ENCODE measurements around the gene DUSP8.
"Not testable (repeated sequence)": the region's sequence is repeated elsewhere in the genome, so short reads cannot be mapped to it uniquely, and the experiment has no call there.

The DUSP8 gene

GRCh38 chr11:1586699-1587098, 14.6 kb upstream of the DUSP8 start:
- ATAC-seq (no peak), DNase-seq (no peak)

DNA sequence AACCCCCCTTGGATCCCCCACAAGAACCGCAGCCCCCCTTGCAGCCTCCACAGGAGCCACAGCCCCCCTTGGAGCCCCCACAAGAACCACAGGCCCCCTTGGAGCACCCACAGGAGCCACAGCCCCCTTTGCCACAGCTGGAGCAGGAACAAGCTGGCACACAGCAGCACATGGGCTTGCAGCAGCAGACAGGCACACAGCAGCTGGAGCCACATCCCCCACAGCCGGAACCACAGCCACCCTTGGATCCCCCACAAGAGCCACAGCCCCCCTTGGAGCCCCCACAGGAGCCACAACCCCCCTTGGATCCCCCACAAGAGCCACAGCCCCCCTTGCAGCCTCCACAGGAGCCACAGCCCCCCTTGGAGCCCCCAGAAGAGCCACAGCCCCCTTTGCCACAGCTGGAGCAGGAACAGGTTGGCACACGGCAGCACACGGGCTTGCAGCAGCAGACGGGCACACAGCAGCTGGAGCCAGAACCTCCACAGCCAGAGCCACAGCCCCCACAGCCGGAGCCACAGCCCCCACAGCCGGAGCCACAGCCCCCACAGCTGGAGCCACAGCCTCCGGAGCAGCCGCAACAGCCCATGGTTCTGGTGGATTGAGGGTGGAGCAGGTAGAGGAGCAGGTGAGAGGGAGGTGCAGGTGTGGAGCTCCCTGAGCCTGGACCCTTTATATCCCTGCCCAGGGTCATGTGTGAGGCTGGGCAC, 12.7 kb upstream of the DUSP8 start, which contains the start of gene KRTAP5-1:
Gene KRTAP5-1 (minus strand): TSS at position 623 of the 710 bp plus-strand sequence. CDS start 34 bp downstream, at position 589.
- ATAC-seq, DNase-seq: not testable (repeated sequence)

DNA sequence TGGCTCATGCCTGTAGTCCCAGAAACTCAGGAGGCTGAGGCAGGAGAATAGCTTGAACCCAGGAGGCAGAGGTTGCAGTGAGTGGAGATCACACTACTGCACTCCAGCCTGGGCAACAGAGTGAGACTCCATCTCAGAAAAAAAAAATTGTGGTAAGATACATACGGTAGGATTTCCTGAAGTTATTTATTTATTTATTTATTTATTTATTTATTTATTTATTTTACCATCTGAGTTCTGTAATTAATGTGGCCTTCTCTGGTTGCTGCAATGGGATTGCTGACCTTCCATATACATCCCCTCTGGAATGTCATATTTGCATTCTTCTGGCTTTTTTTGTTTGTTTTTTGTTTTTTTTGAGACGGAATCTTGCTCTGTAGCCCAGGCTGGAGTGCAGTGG, 10.8 kb upstream of the DUSP8 start:
- not testable (repeated sequence) for DNase-seq, ATAC-seq

DNA sequence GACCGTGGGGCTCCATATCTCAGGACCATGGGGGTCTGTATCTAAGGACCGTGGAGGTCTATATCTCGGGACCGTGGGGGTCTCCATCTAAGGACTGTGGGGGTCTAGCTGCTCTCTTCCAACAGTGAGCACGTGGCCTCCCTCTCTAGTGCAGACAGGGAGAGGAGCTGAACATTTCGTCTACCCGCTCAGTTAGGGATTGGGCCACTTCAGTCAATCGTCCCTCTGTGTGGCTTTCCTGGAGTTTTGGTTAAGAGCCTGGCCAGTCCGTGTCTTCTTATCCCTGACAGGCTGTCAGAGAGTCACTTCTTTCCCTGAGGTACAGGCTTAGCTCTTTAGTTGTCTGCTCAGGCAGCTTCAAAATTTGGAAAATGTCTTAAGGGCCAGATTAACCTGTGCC, 9.9 kb upstream of the DUSP8 start:
- ATAC-seq (no peak), DNase-seq (no peak)

DNA sequence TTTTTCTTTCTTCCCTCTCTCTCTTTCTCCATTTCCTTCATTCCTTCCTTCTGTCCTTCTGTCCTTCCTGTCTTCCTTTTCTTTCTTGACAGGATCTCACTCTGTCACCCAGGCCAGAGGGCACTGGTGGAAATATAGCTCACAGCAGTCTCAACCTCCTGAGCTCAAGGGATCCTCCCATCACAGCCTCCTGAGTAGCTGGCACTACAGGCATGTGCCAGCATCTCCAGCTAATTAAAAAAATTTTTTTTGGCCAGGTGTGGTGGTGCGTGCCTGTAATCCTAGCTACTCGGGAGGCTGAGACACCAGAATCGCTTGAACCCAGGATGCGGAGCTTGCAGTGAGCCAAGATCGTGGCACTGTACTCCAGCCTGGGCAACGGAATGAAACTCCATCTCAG, 4.8 kb upstream of the DUSP8 start:
- ATAC-seq (no peak), DNase-seq (no peak)

- ATAC-seq, DNase-seq: not testable (repeated sequence)
These were observed 3.7 kb upstream of the DUSP8 start for GRCh38 chr11:1575756-1576155.

- no peak for DNase-seq
These were observed 2.8 kb upstream of the DUSP8 start for GRCh38 chr11:1574933-1575242.

GRCh38 chr11:1574238-1574932, 2.3 kb upstream of the DUSP8 start:
- DNase-seq: peak; percentile 70
- peak; percentile 63 for ATAC-seq

More at GRCh38 chr11:1574933-1575242, 2.8 kb upstream of the DUSP8 start:
- ATAC-seq: no peak

DNA sequence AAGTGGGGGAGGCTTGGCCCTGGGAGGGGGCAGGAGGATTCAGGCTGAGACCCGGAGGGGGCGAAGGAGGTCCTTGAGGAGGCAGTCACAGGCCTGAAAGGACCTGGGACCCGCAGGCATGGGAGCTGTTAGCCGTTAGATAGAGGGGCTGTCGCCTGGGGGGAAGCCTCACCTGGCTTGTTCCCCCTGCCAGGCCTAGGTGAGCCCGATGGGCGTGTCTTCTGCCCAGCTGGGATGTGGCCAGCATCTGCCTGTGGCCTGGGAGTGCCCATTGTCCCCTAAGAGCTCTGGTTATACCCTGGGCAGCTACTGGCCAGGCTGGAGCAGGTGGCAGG, 1.8 kb upstream of the DUSP8 start:
- DNase-seq (no peak), ATAC-seq (no peak)

GRCh38 chr11:1573077-1573902, 1.2 kb upstream of the DUSP8 start:
- ATAC-seq (no peak), DNase-seq (peak; percentile 37)

DNA sequence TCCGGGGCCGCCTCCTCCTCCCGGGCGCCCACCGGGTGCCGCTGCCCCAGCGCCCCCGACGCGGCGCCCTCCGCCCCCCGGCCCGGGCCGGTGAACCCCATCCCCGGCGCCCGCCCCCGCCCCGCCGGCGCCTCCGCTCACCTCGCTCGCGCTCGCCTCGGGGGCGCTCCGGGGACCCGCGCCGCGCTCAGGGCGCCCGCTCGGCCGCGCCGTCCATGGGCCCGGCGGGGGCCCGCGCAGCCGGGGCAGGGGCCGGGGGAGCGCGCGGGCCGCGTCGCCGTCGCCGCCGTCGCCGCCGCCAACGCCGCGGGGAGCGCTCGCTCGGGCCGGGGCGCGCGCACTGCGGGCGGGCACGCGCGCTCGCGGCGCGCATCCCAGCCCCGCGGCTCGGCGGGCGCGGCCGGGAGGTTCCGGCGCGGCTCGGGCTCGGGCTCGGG, 293 bp downstream of the DUSP8 start:
- DNase-seq: no peak
- no peak for ATAC-seq

GRCh38 chr11:1570896-1571759, 943 bp downstream of the DUSP8 start:
- ATAC-seq (no peak), DNase-seq (no peak)

- DNase-seq: no peak
- no peak for ATAC-seq
These were observed 1.6 kb downstream of the DUSP8 start for GRCh38 chr11:1570531-1570895.

DNA sequence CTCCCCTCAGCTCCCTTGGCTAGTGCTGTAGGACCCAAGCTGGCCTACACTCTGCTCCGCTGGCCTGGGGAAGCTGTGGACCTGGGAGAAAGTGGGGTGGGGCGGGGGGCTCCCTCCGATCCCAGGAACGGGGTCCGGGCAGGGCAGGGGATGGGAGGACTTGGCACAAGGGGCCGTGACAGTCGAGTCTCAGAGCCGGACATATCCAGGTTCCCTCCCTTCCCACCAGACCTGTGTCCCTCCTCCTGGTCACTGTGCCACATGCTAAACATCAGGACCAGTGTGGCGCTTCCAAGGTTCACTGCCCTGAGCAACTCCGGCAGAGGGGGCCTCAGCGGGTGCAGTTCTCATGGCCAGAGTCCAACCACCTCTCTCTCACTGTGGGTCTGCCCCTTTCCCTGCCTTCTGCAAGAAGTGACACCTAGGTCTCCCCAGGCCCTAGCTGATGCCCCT, 2.0 kb downstream of the DUSP8 start:
- DNase-seq (no peak), ATAC-seq (no peak)

DNA sequence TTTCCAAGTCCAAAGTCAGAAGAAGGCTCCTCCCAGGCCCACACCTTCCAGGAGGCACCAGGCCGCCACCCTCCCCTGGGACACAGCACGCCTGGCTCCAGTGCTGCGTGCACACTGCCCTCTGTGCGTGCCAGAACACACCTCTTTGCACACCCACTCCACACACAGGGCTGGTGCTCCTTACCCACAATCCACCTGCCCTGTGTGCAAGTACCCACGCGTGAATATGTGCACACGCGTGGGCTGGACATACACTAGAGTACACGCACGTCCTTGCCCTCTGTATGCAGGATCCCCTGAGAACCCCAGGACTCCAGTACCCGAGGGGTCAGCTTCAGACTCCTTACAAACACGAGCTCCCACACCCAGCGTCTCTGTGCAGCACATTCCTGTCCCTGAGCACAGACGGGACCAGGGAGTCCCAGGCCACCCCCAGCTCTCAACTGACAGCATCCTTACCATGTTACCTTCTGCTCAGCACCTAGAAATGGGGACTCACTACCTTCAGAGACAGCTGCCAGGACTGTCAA, 2.8 kb downstream of the DUSP8 start:
- DNase-seq (no peak), ATAC-seq (no peak)

GRCh38 chr11:1568441-1568911, 3.6 kb downstream of the DUSP8 start:
- ATAC-seq: no peak

GRCh38 chr11:1567721-1568100, 4.4 kb downstream of the DUSP8 start:
- DNase-seq (no peak), ATAC-seq (no peak)

More at GRCh38 chr11:1568441-1568911, 3.6 kb downstream of the DUSP8 start:
- DNase-seq: no peak

DNA sequence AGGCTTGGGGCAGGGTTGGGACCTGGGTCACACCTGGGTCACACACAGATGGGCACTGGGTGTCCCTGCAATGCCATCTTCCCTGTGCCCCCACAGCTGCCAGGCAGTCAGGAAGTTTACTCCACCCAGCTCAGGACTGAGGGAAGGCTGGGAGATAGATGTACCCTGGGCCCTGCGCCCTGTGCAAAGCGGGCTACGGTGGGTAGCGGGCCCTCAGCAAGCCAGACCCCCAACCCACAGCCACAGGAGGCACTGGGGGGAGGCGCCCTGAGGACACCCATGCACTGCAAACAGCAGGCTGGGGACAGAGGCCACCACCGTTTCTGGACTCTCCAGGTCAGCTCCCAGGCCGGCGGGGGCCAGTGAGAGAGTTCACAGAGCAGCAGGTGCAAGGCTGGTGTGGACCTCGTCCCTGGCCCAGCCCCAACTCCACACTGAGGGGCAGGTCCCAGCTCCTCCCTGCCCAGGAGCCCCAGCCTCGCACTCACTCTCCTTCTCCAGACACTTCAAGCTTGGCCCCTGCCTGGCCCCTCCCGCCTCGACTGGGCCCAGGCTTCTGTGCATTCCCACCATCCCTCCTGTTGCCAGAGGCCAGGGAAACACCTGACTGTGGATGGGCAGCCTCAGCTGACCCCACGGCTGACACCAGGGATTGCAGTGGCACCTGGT, 4.9 kb downstream of the DUSP8 start:
- no peak for ATAC-seq
- no peak for DNase-seq

- DNase-seq (no peak), ATAC-seq (no peak)
These were observed 5.6 kb downstream of the DUSP8 start for GRCh38 chr11:1566381-1567051.

DNA sequence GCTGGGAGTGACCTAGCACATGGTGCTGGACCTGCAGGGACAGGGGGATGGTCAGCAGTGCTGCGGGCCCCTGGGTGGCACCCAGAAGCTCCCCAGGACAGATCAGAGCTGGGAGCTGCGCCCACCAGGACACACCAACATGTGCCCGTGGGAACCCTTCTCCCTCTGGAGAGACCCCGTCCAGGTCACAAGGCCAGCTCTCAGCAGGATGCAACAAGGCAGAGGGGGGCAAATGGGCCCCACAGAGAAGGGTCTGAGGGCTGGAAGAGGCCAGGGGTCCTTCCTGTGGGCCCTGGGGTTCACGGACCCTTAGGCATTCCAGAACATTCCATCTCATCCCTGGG, 6.2 kb downstream of the DUSP8 start:
- no peak for ATAC-seq
- no peak for DNase-seq

Measured in stimulated activated naive CD8-positive, alpha-beta T cell treated with anti-CD3 and anti-CD28 coated beads, Interleukin-15, Interleukin-2, amounts not matched to agents 100 U/mL and 50 U/mL, for 24 hours (primary cell).